OCI-LY3 (cell line): ENCODE data around the gene METTL23.

ENCODE experiments used
- H2AFZ ChIP-seq: fragments of 200-600, 300-600 bp; shearing (Covaris generic); 2 replicates; pipeline ENCODE4 v1.6.0; 2014; ENCODE audit warnings: antibody characterized with exemption, low read depth, low read length
- H3K27ac ChIP-seq: fragments of 200-600, 300-600 bp; sonication (generic); 2 replicates; pipeline ENCODE4 v1.5.1; 2014; ENCODE audit warnings: mild to moderate bottlenecking, low read length, moderate library complexity, mixed read lengths
- H3K27me3 ChIP-seq: fragments of 200-600, 300-600 bp; sonication (generic); 2 replicates; pipeline ENCODE4 v1.6.1; 2014; ENCODE audit warnings: low read depth, low read length, mixed read lengths
- H3K36me3 ChIP-seq: fragments of 200-600, 300-600 bp; sonication (generic); replicated peaks from 2 replicates; pipeline ENCODE3; 2014; ENCODE audit warnings: low read depth, low read length, mixed read lengths
- H3K4me1 ChIP-seq: fragments of 300-600, 200-600 bp; sonication (generic); 2 replicates; pipeline ENCODE4 v1.6.1; 2014; ENCODE audit warnings: low read length, mixed read lengths
- H3K4me2 ChIP-seq: fragments of 200-600, 300-600 bp; sonication (generic); 2 replicates; pipeline ENCODE4 v1.6.1; 2014; ENCODE audit warnings: low read length, mixed read lengths
- H3K4me3 ChIP-seq: fragments of 300-600, 200-600 bp; sonication (generic); 2 replicates; pipeline ENCODE4 v1.5.1; 2014; ENCODE audit warnings: antibody characterized with exemption, mild to moderate bottlenecking, low read length, moderate library complexity
- H3K79me2 ChIP-seq: fragments of 300-600, 200-600 bp; shearing (Covaris generic); 2 replicates; pipeline ENCODE4 v1.6.1; 2014; ENCODE audit warnings: mild to moderate bottlenecking, low read length, mixed read lengths
- H3K9ac ChIP-seq: fragments of 300-600, 200-600 bp; shearing (Covaris generic); 2 replicates; pipeline ENCODE4 v1.6.0; 2014; ENCODE audit warnings: mild to moderate bottlenecking, low read length, moderate library complexity
- H3K9me3 ChIP-seq: fragments of 200-600, 300-600 bp; shearing (Covaris generic); 2 replicates; pipeline ENCODE4 v1.6.1; 2014; ENCODE audit warnings: low read length, mixed read lengths; ENCODE audit not compliant: insufficient read depth
- H4K20me1 ChIP-seq: fragments of 200-600, 300-600 bp; sonication (generic); 2 replicates; pipeline ENCODE4 v1.6.1; 2016; ENCODE audit warnings: low read length, mixed read lengths; ENCODE audit not compliant: insufficient read depth
- CTCF ChIP-seq: fragments of 200-600, 300-600 bp; sonication (generic); IDR thresholded peaks from 2 replicates; pipeline ENCODE4 v1.5.1; 2014; ENCODE audit warnings: antibody characterized with exemption, low read length, low read depth
- EZH2phosphoT487 ChIP-seq: fragments of 200-600 bp; shearing (Covaris generic); IDR thresholded peaks from 2 replicates; pipeline ENCODE4 v1.6.1; 2018; ENCODE audit warnings: antibody characterized with exemption, mixed run types, low read depth

Gene METTL23

GRCh38 chr17:76748657-76749056 lies 22.0 kb downstream of the METTL23 start:
- H3K79me2 ChIP-seq: no peaks in the 10 kb centered on the region
- peaks cover 13% of the 10 kb centered on the region for H3K4me1 ChIP-seq
- no peak overlapping the region for H3K4me3 ChIP-seq
- no peak overlapping the region for H3K4me2 ChIP-seq
- no peaks in the 10 kb centered on the region for H3K9me3 ChIP-seq
- TF ChIP-seq CTCF: no peak
- TF ChIP-seq EZH2phosphoT487: no peak
- no peak overlapping the region for H2AFZ ChIP-seq
- peaks cover 13% of the 10 kb centered on the region for H3K36me3 ChIP-seq
- H4K20me1 ChIP-seq: no peaks in the 10 kb centered on the region
- H3K27me3 ChIP-seq: no peaks in the 10 kb centered on the region
- no peak overlapping the region for H3K9ac ChIP-seq
- H3K27ac ChIP-seq: no peak overlapping the region

GRCh38 chr17:76751416-76751993 lies 24.9 kb downstream of the METTL23 start:
- H3K4me2 ChIP-seq: no peak overlapping the region
- H3K4me1 ChIP-seq: peaks cover 14% of the 10 kb centered on the region
- no peak overlapping the region for H3K27ac ChIP-seq
- H2AFZ ChIP-seq: no peak overlapping the region
- no peak overlapping the region for H3K4me3 ChIP-seq
- no peak overlapping the region for H3K9ac ChIP-seq
- TF ChIP-seq EZH2phosphoT487 (no peak), CTCF (no peak)
- no peaks in the 10 kb centered on the region for H3K9me3 ChIP-seq
- no peaks in the 10 kb centered on the region for H4K20me1 ChIP-seq
- H3K27me3 ChIP-seq: no peaks in the 10 kb centered on the region
- no peaks in the 10 kb centered on the region for H3K79me2 ChIP-seq
- H3K36me3 ChIP-seq: peaks cover 2% of the 10 kb centered on the region

- Histone ChIP-seq H2AFZ (no peak overlapping the region), H3K4me1 (peaks cover 14% of the 10 kb centered on the region), H3K9ac (no peak overlapping the region), H3K36me3 (no peaks in the 10 kb centered on the region), H3K4me2 (no peak overlapping the region), H3K27me3 (no peaks in the 10 kb centered on the region), H3K4me3 (no peak overlapping the region), H3K79me2 (no peaks in the 10 kb centered on the region), H4K20me1 (no peaks in the 10 kb centered on the region), H3K9me3 (no peaks in the 10 kb centered on the region), H3K27ac (no peak overlapping the region)
- no peak for TF ChIP-seq CTCF
- TF ChIP-seq EZH2phosphoT487: no peak
Measured at GRCh38 chr17:76752006-76752405, 25.4 kb downstream of the METTL23 start.

- H2AFZ ChIP-seq: no peak overlapping the region
- no peaks in the 10 kb centered on the region for H3K79me2 ChIP-seq
- no peak overlapping the region for H3K4me3 ChIP-seq
- peaks cover 14% of the 10 kb centered on the region for H3K4me1 ChIP-seq
- no peak overlapping the region for H3K9ac ChIP-seq
- H4K20me1 ChIP-seq: no peaks in the 10 kb centered on the region
- H3K36me3 ChIP-seq: no peaks in the 10 kb centered on the region
- no peak overlapping the region for H3K27ac ChIP-seq
- TF ChIP-seq EZH2phosphoT487 (no peak), CTCF (no peak)
- H3K4me2 ChIP-seq: peak overlapping the region; percentile 54
- no peaks in the 10 kb centered on the region for H3K9me3 ChIP-seq
- H3K27me3 ChIP-seq: no peaks in the 10 kb centered on the region
Measured at GRCh38 chr17:76753061-76753961, 26.7 kb downstream of the METTL23 start.
